ENCODE measurements around the gene SLC28A1.
"Not testable (repeated sequence)": the region's sequence is repeated elsewhere in the genome, so short reads cannot be mapped to it uniquely, and the experiment has no call there.

The SLC28A1 gene

DNA sequence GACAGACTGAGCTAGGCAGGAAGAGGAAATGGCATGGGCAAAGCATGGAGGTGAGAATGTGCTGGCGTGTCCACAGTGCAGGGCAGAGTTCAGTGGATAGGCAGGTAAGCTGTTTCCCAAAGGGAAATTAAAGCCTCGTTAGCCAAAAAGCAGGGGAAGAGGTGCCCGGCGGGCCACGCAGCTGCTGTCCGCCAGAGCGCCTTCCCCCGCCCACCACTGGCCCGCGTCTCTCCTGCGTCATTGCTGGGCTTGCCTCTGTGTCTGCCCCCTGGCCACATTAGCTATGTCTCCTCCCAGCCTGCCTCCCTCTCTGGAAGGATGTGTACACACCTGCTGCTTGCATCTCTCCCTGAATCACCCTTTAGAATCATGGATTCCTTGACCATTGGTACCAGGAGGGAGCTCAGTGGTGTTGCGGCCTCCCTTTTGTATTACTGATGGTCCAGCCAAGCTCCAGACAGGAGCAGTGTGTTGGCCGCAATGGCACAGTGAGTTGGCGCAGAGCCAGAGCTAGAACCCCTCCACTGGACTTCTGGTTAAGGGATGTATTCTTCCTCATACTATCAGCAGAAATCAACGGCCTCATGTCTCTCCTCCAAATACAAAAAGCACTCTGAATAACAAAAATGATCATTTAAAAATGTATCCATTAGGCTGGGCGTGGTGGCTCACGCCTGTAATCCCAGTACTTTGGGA, 26.6 kb downstream of the SLC28A1 start:
- DNase-seq (ENCODE audit: low read depth in 2 of 2), result no peak

- no peak for DNase-seq (ENCODE audit: low read depth in 2 of 2)
Measured at GRCh38 chr15:84911879-84912660, 27.6 kb downstream of the SLC28A1 start.

DNA sequence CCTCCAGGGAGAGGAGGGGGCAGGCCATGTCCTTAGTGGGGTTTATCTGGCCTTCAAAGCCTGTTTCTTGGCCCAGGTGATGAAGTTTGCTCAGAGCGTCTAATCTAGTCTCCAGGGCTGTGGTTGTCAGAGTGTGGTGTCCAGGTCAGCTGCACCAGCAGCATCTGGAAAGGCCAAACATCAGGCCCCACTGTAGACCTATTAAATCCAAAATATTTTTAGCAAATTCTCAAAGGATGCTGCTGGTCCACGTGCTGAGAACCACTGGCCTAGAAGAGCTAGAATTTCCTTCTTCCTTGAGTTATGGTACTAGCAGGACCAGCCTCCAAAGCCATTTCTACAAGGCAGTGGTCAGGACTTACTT, 28.9 kb downstream of the SLC28A1 start:
- DNase-seq (ENCODE audit: low read depth in 2 of 2), result no peak

GRCh38 chr15:84914351-84914750, 29.9 kb downstream of the SLC28A1 start:
- no peak for DNase-seq (ENCODE audit: low read depth in 2 of 2)

DNA sequence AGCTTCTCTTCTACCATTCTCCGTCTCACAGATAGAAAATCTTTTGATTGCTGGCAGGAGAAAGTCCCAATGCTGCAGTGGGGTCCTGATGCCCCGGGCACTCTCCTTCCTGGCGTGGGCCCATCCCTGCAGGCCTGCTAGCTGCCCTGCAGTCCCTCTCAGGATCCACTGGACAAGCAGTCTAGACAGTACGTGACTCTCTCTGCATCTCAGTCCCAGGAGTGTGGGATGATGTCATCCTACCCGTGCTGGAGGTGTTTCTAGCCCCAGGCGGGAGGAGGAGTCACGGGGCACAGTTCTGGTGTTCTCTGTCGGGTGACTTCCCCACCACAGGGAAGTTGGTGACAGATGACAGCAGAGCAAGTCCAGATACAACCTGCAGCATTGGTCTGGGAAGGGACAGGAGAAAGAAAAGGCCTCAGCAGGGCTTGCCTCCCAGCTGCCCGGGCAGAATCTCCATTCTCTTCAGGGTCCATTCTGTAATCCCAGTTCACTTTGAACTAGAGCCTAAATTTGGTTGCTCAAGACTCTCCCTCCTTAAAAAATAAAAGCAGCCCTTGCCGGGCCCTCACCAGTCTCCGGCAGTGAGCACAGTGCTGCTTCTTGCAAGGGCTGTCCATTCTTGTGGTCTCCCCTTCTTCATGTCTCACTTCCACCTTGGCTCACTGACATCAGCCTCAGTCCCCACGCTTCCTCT, 30.6 kb downstream of the SLC28A1 start:
- no peak for DNase-seq (ENCODE audit: low read depth in 2 of 2)

DNA sequence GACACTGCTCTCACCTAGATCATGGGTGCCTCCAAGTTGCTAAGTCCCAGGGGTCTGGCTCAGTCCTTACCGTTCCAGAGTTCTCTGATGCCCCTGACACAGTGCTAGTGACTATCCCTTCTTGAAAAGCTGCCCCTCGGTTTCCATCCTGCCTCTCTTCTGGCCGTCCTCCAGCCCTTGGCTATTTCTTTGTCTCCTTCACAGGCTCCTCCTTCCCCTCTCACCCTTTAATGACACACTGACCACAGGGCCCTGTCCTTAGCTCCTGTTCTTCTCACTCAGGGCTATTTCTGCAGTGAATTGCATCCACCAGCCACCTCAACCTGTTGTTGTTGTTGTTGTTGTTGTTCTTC, 31.1 kb downstream of the SLC28A1 start:
- no peak for DNase-seq (ENCODE audit: low read depth in 2 of 2)

GRCh38 chr15:84917452-84917851, 33.0 kb downstream of the SLC28A1 start:
- DNase-seq (ENCODE audit: low read depth in 2 of 2), result no peak

DNA sequence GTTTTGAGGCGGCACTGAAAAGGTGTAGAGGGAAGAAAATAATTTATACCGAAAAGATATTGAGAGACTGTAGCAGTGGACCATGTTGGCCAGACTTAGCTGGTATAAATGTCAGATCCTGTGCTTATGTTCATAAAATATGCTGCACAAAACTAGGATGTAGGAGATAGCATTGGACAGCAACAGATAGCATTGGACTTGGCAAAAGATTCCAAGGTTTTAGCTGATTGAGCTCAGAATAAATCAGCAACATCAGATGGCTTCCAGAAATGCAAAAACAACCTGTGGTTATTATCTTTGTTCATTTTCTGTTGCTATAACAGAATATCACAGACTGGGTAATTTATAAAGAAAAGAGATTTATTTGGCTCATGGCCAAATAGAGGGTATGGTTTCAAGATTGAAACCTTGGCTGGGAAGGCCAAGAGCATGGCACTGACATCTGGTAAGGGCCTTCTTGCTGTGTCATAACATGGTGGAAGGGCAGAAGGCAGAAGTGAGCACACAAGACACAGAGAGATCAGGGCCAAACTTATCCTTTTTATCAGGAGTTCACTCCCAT, 34.7 kb downstream of the SLC28A1 start:
- no peak for DNase-seq (ENCODE audit: low read depth in 2 of 2)

- DNase-seq (ENCODE audit: low read depth in 2 of 2), result no peak
Measured at GRCh38 chr15:84921121-84921520, 36.7 kb downstream of the SLC28A1 start.

DNA sequence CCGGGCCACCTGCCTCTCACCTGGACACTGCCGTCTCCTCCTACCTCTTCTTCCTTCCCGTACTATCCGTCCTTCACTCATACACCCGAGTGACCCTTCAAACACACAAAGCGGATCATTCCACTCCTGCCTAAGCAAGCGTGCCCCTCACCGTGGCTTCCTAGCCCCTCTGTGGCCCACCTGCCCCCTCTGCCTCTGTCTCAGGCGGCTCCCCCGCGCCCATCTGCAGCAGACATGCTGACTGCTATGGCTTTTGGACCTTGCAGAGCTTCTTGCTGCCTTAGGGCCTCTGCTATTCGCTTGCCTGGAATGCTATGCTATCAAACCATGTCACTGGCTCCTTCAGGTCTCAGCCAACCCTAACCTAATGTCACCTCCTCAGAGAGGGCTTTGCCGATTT, 38.1 kb downstream of the SLC28A1 start:
- DNase-seq (ENCODE audit: low read depth in 2 of 2), result no peak

- DNase-seq (ENCODE audit: low read depth in 2 of 2), result no peak
Measured at GRCh38 chr15:84924077-84924731, 39.7 kb downstream of the SLC28A1 start.

GRCh38 chr15:84924821-84925569, 40.5 kb downstream of the SLC28A1 start:
- not testable (repeated sequence) for DNase-seq (ENCODE audit: low read depth in 2 of 2)

GRCh38 chr15:84925906-84926305, 41.4 kb downstream of the SLC28A1 start:
- DNase-seq (ENCODE audit: low read depth in 2 of 2), result no peak

DNA sequence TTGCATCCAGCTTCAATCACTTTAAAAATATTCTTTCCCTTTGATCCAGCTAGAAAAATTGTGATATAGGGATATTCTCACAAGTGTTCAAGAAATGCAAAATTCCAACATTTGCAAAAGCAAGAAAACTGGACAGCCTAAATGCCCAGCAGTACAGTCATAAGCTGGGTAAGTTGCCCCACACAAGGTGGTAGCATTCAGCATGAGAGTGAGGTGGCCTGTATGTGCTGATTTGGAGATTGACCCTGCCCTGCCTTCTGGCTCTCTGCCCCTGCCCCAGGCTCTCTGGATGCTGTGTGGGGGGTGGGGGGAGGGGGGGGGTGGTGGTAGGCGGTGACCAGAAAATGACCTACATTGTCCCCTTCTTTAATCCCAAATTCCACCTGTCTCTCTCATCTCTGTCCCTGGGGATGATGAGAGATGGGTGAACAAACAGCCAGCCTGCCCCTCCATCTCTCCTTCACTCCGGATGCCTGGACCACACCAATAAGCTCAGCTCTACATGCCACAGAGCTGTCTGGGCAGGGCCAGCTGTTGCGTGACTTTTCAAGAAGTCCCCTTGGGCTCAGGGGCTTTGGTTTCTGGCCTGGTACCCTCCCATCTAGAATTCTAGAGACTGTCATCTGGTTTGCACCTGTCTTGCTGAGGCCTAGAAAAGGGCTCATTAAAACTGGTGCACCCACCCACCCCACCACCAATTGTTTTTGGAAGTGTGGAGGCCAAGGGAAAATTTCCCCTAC, 42.2 kb downstream of the SLC28A1 start:
- DNase-seq (ENCODE audit: low read depth in 2 of 2), result no peak

DNA sequence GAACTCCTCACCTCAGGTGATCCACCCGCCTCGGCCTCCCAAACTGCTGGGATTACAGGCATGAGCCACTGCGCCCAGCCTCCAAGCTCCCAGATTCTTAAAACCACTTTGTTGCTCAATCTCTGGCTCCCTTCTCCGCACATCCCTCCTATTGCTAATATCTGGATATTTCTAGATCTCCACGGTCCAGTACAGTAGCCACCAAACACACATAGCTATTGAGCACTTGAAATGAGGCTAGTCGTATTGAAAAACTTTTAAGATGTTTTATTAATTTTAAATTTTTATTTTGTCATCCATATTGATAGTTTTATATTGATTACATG, 44.3 kb downstream of the SLC28A1 start:
- no peak for DNase-seq (ENCODE audit: low read depth in 2 of 2)

DNA sequence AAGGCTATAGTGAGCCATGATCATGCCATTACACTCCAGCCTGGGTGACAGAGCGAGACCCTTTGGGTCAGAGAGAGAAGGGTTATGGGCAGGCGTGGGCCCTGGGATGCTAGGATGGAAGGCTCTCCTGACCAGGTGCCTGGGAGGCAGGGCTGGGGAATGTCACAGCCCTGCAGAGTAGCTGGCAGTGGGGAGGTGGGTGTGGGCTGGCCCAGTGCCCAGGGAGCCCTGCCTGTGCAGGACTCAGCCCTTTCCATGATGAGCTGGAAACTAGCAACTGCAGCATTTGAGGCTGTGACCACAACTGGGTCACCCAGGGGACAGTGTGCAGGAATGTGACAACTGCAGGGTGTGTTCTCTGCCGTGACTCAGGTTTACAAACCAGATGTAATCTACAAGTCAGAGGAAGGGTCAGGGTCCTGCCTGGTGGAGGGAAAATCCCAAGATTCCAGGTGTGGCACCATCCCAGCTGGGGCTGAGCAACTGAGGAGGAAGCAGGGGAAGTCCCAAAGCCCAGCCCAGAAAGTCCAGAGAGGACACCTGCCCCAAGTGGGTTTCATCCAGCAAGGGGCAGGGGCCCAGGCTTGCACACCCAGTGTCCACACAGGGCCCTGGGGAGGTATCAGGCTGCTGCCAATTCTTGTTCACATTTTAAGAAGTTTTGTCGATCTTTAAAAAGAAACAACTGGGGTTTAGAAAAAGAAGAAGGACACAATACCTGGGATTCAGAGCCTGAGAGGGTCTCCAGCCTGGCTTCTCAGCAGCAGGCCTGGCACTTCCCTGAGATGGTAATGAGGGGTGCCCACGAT, 45.5 kb downstream of the SLC28A1 start:
- no peak for DNase-seq (ENCODE audit: low read depth in 2 of 2)

DNA sequence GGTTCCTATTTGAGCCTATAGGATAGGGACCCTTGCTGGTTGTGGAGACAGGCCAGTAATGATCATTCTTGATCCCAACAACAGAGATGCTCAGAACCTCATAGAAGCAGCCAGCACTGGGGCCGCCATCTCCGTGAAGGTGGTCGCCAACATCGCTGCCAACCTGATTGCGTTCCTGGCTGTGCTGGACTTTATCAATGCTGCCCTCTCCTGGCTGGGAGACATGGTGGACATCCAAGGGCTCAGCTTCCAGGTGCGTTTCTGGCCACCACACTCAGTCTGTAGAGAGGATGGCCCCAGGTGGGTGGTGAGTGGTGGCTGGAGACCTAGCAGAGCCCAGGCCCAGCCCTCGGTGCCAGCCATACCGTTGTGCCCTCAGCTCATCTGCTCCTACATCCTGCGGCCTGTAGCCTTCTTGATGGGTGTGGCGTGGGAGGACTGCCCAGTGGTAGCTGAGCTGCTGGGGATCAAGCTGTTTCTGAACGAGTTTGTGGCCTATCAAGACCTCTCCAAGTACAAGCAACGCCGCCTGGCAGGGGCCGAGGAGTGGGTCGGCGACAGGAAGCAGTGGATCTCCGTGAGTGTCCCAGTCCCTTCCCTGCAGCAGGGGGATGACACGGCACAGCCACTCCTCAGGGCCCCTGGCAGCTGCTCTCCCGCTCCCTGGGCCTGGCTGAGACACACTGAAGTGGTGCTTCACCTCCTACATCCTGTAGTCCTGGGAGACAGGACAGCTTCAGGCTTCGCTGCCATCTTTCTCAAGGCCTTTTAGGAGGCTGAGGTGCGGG, 50.7 kb downstream of the SLC28A1 start:
- DNase-seq (ENCODE audit: low read depth in 2 of 2), result no peak

GRCh38 chr15:84937144-84937543, 52.7 kb downstream of the SLC28A1 start:
- no peak for DNase-seq (ENCODE audit: low read depth in 2 of 2)

DNA sequence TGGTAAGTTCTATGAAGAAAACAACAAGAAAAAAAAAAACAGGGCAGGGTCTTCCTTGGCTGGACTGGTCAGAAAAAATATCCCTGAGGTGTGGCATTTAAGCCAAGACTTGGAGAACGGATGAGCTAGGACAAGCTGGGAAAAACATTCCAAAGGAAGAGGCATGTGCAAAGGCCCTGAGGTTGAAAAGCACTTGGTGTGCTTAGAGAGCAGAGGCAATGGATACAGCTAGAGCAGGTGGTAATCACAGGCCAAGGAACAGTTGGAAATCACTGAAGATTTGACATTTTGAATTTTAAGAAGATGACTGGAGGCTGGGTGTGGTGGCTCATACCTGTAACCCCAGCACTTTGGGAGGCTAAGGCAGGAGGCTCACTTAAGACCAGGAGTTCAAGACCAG, 54.3 kb downstream of the SLC28A1 start:
- no peak for DNase-seq (ENCODE audit: low read depth in 2 of 2)

Measured in stimulated activated CD8-positive, alpha-beta memory T cell treated with anti-CD3 and anti-CD28 coated beads, Interleukin-7, amount 100 ng/mL, for 1 hour (primary cell).